Gastroesophageal sphincter (tissue), 4 donors: Measurements from ENCODE around the gene ARHGAP26. TPM values are rescaled to one million over a fixed set of nuclear protein-coding genes. Genes with fewer than 3 reads are reported as not detected.

Experiments
- ATAC-seq: fragments of 150-250 bp; one replicate; pipeline ENCODE4 v1.9.1; 2016; ENCODE audit warnings: mild to moderate bottlenecking, moderate library complexity
- H3K27ac ChIP-seq, 4 donors: fragments of 200-600 bp; sonication (generic) in 3 of 4; 1 replicate in 3 of 4; 2 replicates in 1 of 4; pipeline ENCODE4 v1.5.1; 2016 to 2019
- H3K27me3 ChIP-seq: fragments of 200-600 bp; sonication (generic); one replicate; pipeline ENCODE4 v1.5.1; 2019
- H3K36me3 ChIP-seq, 2 donors: fragments of 200-600 bp; sonication (generic); one replicate each; pipeline ENCODE4 v1.5.1; 2019; ENCODE audit warnings: control low read depth in 1 of 2
- H3K4me1 ChIP-seq, 3 donors: fragments of 200-600 bp; sonication (generic); 1 replicate in 2 of 3; 2 replicates in 1 of 3; pipeline ENCODE4 v1.5.1; 2016 to 2019; ENCODE audit warnings: control low read depth in 2 of 3
- H3K4me3 ChIP-seq, 2 donors: fragments of 200-600 bp; sonication (generic); one replicate each; pipeline ENCODE4 v1.5.1; 2019; ENCODE audit warnings: mild to moderate bottlenecking in 1 of 2, moderate library complexity in 1 of 2
- H3K9me3 ChIP-seq, 3 donors: fragments of 200-600 bp; sonication (generic); one replicate each; pipeline ENCODE4 v1.5.1; 2017 to 2019; ENCODE audit warnings: control low read depth in 2 of 3
- EP300 ChIP-seq: sonication (generic); formaldehyde crosslinking; IDR thresholded peaks from one replicate; pipeline ENCODE4 v1.6.1; 2017; ENCODE audit warnings: antibody characterized with exemption, mild to moderate bottlenecking
- POLR2A ChIP-seq, 2 donors: fragments of 450-650 bp; IDR thresholded peaks; one replicate each; pipeline ENCODE4 v1.6.1; 2017; ENCODE audit warnings: antibody characterized with exemption in 2 of 2, mild to moderate bottlenecking in 2 of 2, moderate library complexity in 1 of 2
- POLR2AphosphoS5 ChIP-seq: sonication (generic); formaldehyde crosslinking; IDR thresholded peaks from one replicate; pipeline ENCODE4 v1.6.1; 2017; ENCODE audit warnings: antibody characterized with exemption
- WGBS, 2 donors: methylation state at CpG; one replicate each; pipeline ENCODE4 v1.1.5; 2018; ENCODE audit warnings: low coverage in 1 of 2; 5-methylcytosine and 5-hydroxymethylcytosine counted together
- total RNA-seq, 4 donors: library from RNA; depleted of rRNA; stranded (reverse); fragments of >200 nt; gene quantifications; one replicate each; pipeline ENCODE4 v1.1.0, GENCODE V29; 2016
- TF ChIP-seq, protein P1 (sequence below), 4 experiments: fragments of 200-600 bp in 2 of 4; fragments of 450-650 bp in 2 of 4; sonication (generic) in 1 of 4; IDR thresholded peaks; one replicate each; pipeline ENCODE4 v1.5.1; 2017 to 2019; ENCODE audit warnings: antibody characterized with exemption in 4 of 4, mild to moderate bottlenecking in 2 of 4, moderate library complexity in 2 of 4

The ARHGAP26 gene
- total RNA-seq, 4 donors from 2014 or later: 15.2 to 41.7 (median 31.7) TPM

DNA sequence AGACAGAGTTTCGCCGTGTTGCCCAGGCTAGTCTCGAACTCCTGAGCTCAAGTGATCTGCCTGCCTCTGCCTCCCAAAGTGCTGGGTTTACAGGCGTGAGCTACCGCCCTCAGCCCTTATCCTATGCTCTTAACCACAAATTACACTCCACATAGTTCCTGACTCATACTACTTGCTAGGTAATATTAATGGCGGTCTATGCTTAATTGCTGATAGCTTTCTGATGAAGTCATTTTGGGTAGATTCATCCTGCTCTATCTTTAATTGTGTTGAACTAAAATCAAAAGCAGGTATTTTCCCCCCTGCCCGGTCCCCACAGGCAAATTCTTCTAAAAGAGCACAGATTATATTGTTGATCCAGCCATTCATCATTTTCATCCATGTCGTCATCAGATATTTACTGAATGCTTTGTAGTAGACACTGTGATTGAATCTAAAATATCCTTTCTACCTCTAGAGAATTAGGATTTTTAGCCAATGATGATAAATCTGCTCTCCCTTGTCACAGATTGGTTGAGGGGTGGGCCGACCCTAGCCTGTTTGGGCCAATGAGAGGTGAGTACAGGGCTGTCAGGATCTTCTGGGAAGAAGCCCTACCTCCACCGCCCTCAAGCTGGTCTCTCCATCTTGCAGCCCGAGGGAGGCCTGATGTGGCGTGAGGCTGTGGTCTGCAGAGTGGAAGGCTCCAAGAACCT, 488.5 kb downstream of the ARHGAP26 start:
- no peak overlapping the region for H3K27ac ChIP-seq

DNA sequence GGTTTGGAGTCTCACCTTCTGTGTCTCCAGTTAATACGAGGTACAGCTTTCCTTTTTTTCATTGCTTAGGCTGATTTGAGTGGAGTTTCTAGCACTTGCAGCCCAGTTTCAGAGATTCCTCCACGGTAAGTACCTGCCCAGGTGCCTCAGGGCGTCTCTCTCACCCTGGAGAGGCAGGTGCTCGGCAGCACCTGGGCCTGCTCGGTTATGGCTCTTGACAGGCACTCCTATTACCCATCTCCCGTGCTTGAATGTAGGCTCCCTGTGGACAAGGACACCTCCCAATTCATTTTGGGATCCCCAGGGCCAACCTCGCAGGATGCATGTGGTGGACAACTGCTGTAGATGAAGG, 489.1 kb downstream of the ARHGAP26 start:
- Histone ChIP-seq H3K27me3 (no peaks in the 10 kb centered on the region), H3K27ac (no peak overlapping the region), H3K36me3 (no peaks in the 10 kb centered on the region), H3K4me1 (no peaks in the 10 kb centered on the region), H3K4me3 (no peak overlapping the region), H3K9me3 (no peaks in the 10 kb centered on the region)
- no peak for TF ChIP-seq EP300
- no peak for TF ChIP-seq POLR2A (IDR thresholded peaks at IDR 0.05)
- TF ChIP-seq, protein P1, sequence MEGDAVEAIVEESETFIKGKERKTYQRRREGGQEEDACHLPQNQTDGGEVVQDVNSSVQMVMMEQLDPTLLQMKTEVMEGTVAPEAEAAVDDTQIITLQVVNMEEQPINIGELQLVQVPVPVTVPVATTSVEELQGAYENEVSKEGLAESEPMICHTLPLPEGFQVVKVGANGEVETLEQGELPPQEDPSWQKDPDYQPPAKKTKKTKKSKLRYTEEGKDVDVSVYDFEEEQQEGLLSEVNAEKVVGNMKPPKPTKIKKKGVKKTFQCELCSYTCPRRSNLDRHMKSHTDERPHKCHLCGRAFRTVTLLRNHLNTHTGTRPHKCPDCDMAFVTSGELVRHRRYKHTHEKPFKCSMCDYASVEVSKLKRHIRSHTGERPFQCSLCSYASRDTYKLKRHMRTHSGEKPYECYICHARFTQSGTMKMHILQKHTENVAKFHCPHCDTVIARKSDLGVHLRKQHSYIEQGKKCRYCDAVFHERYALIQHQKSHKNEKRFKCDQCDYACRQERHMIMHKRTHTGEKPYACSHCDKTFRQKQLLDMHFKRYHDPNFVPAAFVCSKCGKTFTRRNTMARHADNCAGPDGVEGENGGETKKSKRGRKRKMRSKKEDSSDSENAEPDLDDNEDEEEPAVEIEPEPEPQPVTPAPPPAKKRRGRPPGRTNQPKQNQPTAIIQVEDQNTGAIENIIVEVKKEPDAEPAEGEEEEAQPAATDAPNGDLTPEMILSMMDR (IDR thresholded peaks at IDR 0.05): no peak
- TF ChIP-seq POLR2AphosphoS5: no peak
- 100% methylated on average over 3 of the region's 7 CpGs; no CpG with 5 or more reads in 1 of the 2 donors for WGBS, 2 donors
- no peak for ATAC-seq

More for the DNA sequence above, 488.5 kb downstream of the ARHGAP26 start:
- Histone ChIP-seq H3K36me3 (no peaks in the 10 kb centered on the region), H3K27me3 (no peaks in the 10 kb centered on the region), H3K4me3 (no peak overlapping the region), H3K9me3 (no peaks in the 10 kb centered on the region), H3K4me1 (no peaks in the 10 kb centered on the region)
- TF ChIP-seq POLR2A (IDR thresholded peaks at IDR 0.05) (no peak), POLR2AphosphoS5 (no peak)
- ATAC-seq: no peak
- WGBS, 2 donors: 93 to 98% methylated on average over 9 to 10 of the region's 12 CpGs

DNA sequence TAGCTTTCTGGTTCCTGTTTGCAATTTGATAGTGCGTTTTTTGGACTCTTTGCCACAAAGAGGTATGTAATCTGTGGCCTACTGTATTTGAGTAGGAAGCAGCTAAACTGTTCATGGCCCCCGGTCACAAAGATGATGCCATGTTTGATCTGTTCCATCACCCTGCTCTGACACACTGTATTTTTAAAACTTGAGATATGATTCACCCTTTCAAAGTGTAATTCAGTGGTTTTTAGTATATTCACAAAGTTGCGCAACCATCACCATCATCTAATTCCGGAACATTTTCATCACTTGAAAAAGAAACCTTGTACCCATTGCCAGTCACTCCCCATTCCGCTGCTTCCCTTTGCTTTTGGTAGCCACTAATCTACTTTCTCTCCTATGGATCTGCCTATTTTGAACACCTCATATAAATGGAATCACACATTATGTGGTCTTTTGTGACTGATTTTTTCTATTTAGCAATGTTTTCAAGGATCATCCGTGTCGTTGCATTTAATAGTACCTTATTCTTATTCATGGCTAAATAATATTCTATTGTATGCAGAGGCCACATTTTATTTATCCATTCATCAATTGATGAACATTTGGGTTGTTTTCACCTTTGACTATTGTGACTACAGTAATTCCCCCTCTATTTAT, 491.7 kb downstream of the ARHGAP26 start:
- Histone ChIP-seq H3K4me3 (no peak overlapping the region), H3K4me1 (no peaks in the 10 kb centered on the region), H3K9me3 (no peaks in the 10 kb centered on the region), H3K36me3 (no peaks in the 10 kb centered on the region), H3K27me3 (no peaks in the 10 kb centered on the region), H3K27ac (no peak overlapping the region)
- no peak for ATAC-seq
- no peak for TF ChIP-seq EP300
- no peak for TF ChIP-seq POLR2A (IDR thresholded peaks at IDR 0.05)
- TF ChIP-seq POLR2AphosphoS5: no peak
- TF ChIP-seq, protein P1 (IDR thresholded peaks at IDR 0.05): no peak
- WGBS, 2 donors: 83 to 89% methylated on average over 6 to 7 of the region's 7 CpGs

DNA sequence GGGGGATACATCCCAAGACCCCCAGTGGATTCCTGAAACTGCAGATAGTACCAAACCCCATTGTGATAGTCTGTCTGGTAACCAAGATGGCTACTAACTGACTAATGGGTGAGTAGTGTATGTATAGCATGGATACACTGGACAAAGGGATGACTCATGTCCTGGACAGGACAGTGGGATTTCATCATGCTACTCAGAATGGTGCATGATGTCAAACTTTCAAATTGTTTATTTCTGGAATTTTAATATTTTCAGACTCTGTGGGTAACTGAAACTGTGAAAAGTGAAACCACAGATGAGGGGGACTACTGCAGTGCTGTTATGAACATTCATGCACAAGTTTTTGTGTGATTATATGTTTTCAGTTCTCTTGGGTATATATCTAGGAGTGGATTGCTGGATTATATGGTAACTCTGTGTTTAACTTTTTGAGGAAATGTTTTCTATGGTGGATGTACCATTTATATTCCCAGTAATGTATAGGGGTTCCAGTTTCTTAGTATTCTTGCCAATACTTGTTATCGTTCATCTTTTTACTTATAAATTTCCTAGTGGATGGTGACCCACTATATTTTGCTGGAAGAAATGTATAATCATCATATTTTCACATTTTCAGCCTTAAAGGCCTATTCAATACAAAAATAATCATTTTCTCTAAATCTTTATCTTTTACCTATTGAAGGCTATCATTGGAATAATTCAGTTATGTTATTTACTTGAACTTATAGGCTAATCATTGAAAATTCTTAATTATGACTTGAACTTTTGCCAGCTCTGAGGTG, 492.4 kb downstream of the ARHGAP26 start:
- WGBS, 2 donors: 86 to 88% methylated on average over 1 of the region's 1 CpG
- peaks cover 0 to 4% (median 0%) of the 10 kb centered on the region in 3 donors for H3K9me3 ChIP-seq
- TF ChIP-seq POLR2AphosphoS5: no peak
- TF ChIP-seq, protein P1 (IDR thresholded peaks at IDR 0.05): no peak
- no peak for TF ChIP-seq EP300
- no peak for TF ChIP-seq POLR2A (IDR thresholded peaks at IDR 0.05)
- no peaks in the 10 kb centered on the region for H3K36me3 ChIP-seq
- no peak overlapping the region for H3K4me3 ChIP-seq
- ATAC-seq: peak; percentile 77
- no peak overlapping the region for H3K27ac ChIP-seq
- no peaks in the 10 kb centered on the region for H3K4me1 ChIP-seq
- H3K27me3 ChIP-seq: no peaks in the 10 kb centered on the region

DNA sequence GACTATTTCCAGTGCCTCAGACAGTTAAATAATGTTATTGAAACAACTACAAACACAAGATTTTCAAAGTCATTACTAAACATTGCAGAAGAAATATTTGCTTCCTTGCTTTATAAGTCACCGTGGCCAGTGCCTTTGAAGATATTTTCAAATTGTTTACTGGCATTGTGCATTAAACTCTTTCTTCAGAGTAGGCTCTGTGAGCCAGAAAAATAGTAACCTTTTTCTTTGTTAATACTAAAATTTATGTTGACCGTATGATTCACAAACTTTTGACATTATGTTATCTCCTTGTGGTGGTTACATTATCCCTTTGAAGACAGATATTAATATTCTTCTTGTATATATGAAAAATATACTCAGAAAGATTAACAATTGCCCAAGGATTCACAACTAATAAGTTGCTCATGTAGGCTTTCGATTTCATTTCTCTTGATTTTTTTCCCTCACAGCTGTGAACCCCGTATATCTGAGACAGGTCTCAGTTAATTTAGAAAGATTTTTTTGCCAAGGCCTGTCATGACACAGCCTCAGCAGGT, 493.2 kb downstream of the ARHGAP26 start:
- TF ChIP-seq EP300 (no peak), POLR2A (IDR thresholded peaks at IDR 0.05) (no peak), POLR2AphosphoS5 (no peak)
- TF ChIP-seq, protein P1 (IDR thresholded peaks at IDR 0.05): no peak
- Histone ChIP-seq H3K27ac (no peak overlapping the region), H3K27me3 (no peaks in the 10 kb centered on the region), H3K4me1 (no peaks in the 10 kb centered on the region), H3K4me3 (no peak overlapping the region), H3K36me3 (no peaks in the 10 kb centered on the region), H3K9me3 (peaks cover 0 to 11% (median 0%) of the 10 kb centered on the region in 3 donors)
- no peak for ATAC-seq
- 55 to 63% methylated on average over 4 of the region's 4 CpGs for WGBS, 2 donors
